HepG2 (cell line): Measurements from ENCODE around the gene UBE2E1. TPM values are rescaled to one million over a fixed set of nuclear protein-coding genes. Genes with fewer than 3 reads are reported as not detected.

ENCODE experiments used
- ATRX ChIP-seq: sonication (generic); formaldehyde crosslinking; IDR thresholded peaks from 2 replicates; pipeline ENCODE4 v1.4.0; 2020; ENCODE audit warnings: missing genetic modification reagents, borderline replicate concordance
- DNMT1 ChIP-seq: sonication (generic); formaldehyde crosslinking; IDR thresholded peaks from 2 replicates; pipeline ENCODE4 v1.5.1; 2020; ENCODE audit warnings: mild to moderate bottlenecking, missing genetic modification reagents
- ERF ChIP-seq: IDR thresholded peaks from 2 replicates; pipeline ENCODE4 v1.6.1; 2018; ENCODE audit warnings: missing biosample characterization, missing genetic modification reagents
- FOXA3 ChIP-seq: IDR thresholded peaks from 2 replicates; pipeline ENCODE4 v1.6.1; 2016; ENCODE audit warnings: missing genetic modification reagents, missing compliant biosample characterization
- FOXC1 ChIP-seq: sonication (generic); formaldehyde crosslinking; IDR thresholded peaks from 2 replicates; pipeline ENCODE4 v1.8.0; 2022; ENCODE audit warnings: mild to moderate bottlenecking, missing genetic modification reagents, borderline replicate concordance
- GLI4 ChIP-seq: sonication (generic); formaldehyde crosslinking; IDR thresholded peaks from 2 replicates; pipeline ENCODE4 v1.5.1; 2020; ENCODE audit warnings: missing genetic modification reagents, mild to moderate bottlenecking, moderate library complexity, borderline replicate concordance
- HOXA7 ChIP-seq: sonication (generic); formaldehyde crosslinking; IDR thresholded peaks from 2 replicates; pipeline ENCODE4 v1.8.1; 2022; ENCODE audit warnings: mild to moderate bottlenecking, missing genetic modification reagents, moderate library complexity
- KDM2A ChIP-seq: sonication (generic); formaldehyde crosslinking; IDR thresholded peaks from 2 replicates; pipeline ENCODE4 v1.4.0; 2020; ENCODE audit warnings: low read depth, missing genetic modification reagents, borderline replicate concordance
- KLF11 ChIP-seq: IDR thresholded peaks from 2 replicates; pipeline ENCODE4 v1.6.1; 2016; ENCODE audit warnings: missing compliant biosample characterization
- KMT2A ChIP-seq: sonication (generic); formaldehyde crosslinking; IDR thresholded peaks from 2 replicates; pipeline ENCODE4 v1.4.0; 2020; ENCODE audit warnings: missing genetic modification reagents
- PRDM15 ChIP-seq: sonication (generic); formaldehyde crosslinking; IDR thresholded peaks from 2 replicates; pipeline ENCODE4 v1.4.0; 2020; ENCODE audit warnings: missing genetic modification reagents
- RCOR2 ChIP-seq: IDR thresholded peaks from 2 replicates; pipeline ENCODE4 v1.6.1; 2016; ENCODE audit warnings: missing biosample characterization, missing genetic modification reagents
- SMAD3 ChIP-seq: sonication (generic); formaldehyde crosslinking; IDR thresholded peaks from 2 replicates; pipeline ENCODE4 v1.4.0; 2020; ENCODE audit warnings: missing genetic modification reagents
- SSRP1 ChIP-seq: IDR thresholded peaks from 2 replicates; pipeline ENCODE4 v1.6.1; 2016; ENCODE audit warnings: control low read depth
- TERF1 ChIP-seq: sonication (generic); formaldehyde crosslinking; IDR thresholded peaks from 2 replicates; pipeline ENCODE4 v1.8.0; 2022; ENCODE audit warnings: mild to moderate bottlenecking, missing genetic modification reagents, moderate library complexity
- YEATS2 ChIP-seq: sonication (generic); formaldehyde crosslinking; IDR thresholded peaks from 2 replicates; pipeline ENCODE4 v1.4.0; 2020; ENCODE audit warnings: missing genetic modification reagents, borderline replicate concordance
- ZNF160 ChIP-seq: sonication (generic); formaldehyde crosslinking; IDR thresholded peaks from 2 replicates; pipeline ENCODE4 v1.8.0; 2022; ENCODE audit warnings: mild to moderate bottlenecking, inconsistent platforms, missing genetic modification reagents
- ZNF17 ChIP-seq: sonication (generic); formaldehyde crosslinking; IDR thresholded peaks from 2 replicates; pipeline ENCODE4 v1.5.0; 2020; ENCODE audit warnings: mild to moderate bottlenecking, missing genetic modification reagents
- ZNF30 ChIP-seq: sonication (generic); formaldehyde crosslinking; IDR thresholded peaks from 2 replicates; pipeline ENCODE4 v1.5.0; 2020; ENCODE audit warnings: mild to moderate bottlenecking, missing genetic modification reagents
- ZNF616 ChIP-seq: sonication (generic); formaldehyde crosslinking; IDR thresholded peaks from 2 replicates; pipeline ENCODE4 v1.5.0; 2020; ENCODE audit warnings: low read depth, mild to moderate bottlenecking, missing genetic modification reagents
- polyA plus RNA-seq, 8 experiments: library from polyadenylated mRNA; depleted of rRNA in 3 of 8; stranded (reverse) in 7 of 8; unstranded in 1 of 8; fragments of >200 nt; fragmentation: Illumina TruSeq in 4 of 8; extraction: Trizol in 4 of 8; gene quantifications; 2 replicates each; pipeline versions ENCODE4 v1.2.1 to v1.2.3, GENCODE V29; 2011 to 2016; ENCODE audit warnings: low read depth in 4 of 8, missing spikeins in 1 of 8, mixed read lengths in 1 of 8; ENCODE audit not compliant: insufficient read depth in 1 of 8
- total RNA-seq, 5 experiments: library from RNA; depleted of rRNA; stranded (reverse); fragments of >200 nt; fragmentation: Illumina TruSeq; extraction: Trizol; gene quantifications; 2 replicates each; pipeline ENCODE4 v1.2.3, GENCODE V29; 2016; ENCODE audit warnings: low read depth in 1 of 5
- TF ChIP-seq, protein P1 (sequence below): sonication (generic); formaldehyde crosslinking; IDR thresholded peaks from 2 replicates; pipeline ENCODE4 v1.4.0; 2020; ENCODE audit warnings: missing genetic modification reagents, borderline replicate concordance
- TF ChIP-seq, protein P2 (sequence below): fragments of 450-650 bp; IDR thresholded peaks from 2 replicates; pipeline ENCODE4 v1.6.1; 2017; ENCODE audit warnings: mild to moderate bottlenecking

Gene UBE2E1
- total and polyA plus RNA-seq, 2 of the 13 experiments (the other 11 are each of a cell fraction or from before 2014, with no cell fraction given): 55.4 to 61.8 TPM

- TF ChIP-seq ATRX (CRISPR knock-in tag) (no peak), SSRP1 (CRISPR knock-in tag) (0 out of 2 replicates have a peak, but pooled peaks have one; percentile 51), FOXC1 (CRISPR knock-in tag) (peak; percentile 93; the same call in 1 of the 2 replicates), ZNF160 (CRISPR knock-in tag) (no peak), DNMT1 (CRISPR knock-in tag) (no peak), HOXA7 (CRISPR knock-in tag) (no peak), GLI4 (CRISPR knock-in tag) (no peak), ZNF30 (CRISPR knock-in tag) (no peak), PRDM15 (CRISPR knock-in tag) (no peak), TERF1 (no peak), KLF11 (CRISPR knock-in tag) (peak; percentile 87), KDM2A (peak; percentile 93), RCOR2 (no peak; the same call in 1 of the 2 replicates), FOXA3 (CRISPR knock-in tag) (peak; percentile 71), KMT2A (CRISPR knock-in tag) (peak; percentile 98), ZNF17 (CRISPR knock-in tag) (peak; percentile 70; the same call in 1 of the 2 replicates), SMAD3 (CRISPR knock-in tag) (peak; percentile 94; the same call in 1 of the 2 replicates), ZNF616 (CRISPR knock-in tag) (no peak; the same call in 1 of the 2 replicates), ERF (CRISPR knock-in tag) (peak; percentile 96), YEATS2 (peak; percentile 99)
- TF ChIP-seq, protein P1, sequence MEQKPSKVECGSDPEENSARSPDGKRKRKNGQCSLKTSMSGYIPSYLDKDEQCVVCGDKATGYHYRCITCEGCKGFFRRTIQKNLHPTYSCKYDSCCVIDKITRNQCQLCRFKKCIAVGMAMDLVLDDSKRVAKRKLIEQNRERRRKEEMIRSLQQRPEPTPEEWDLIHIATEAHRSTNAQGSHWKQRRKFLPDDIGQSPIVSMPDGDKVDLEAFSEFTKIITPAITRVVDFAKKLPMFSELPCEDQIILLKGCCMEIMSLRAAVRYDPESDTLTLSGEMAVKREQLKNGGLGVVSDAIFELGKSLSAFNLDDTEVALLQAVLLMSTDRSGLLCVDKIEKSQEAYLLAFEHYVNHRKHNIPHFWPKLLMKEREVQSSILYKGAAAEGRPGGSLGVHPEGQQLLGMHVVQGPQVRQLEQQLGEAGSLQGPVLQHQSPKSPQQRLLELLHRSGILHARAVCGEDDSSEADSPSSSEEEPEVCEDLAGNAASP (CRISPR knock-in tag): peak; percentile 56
- TF ChIP-seq, protein P2, sequence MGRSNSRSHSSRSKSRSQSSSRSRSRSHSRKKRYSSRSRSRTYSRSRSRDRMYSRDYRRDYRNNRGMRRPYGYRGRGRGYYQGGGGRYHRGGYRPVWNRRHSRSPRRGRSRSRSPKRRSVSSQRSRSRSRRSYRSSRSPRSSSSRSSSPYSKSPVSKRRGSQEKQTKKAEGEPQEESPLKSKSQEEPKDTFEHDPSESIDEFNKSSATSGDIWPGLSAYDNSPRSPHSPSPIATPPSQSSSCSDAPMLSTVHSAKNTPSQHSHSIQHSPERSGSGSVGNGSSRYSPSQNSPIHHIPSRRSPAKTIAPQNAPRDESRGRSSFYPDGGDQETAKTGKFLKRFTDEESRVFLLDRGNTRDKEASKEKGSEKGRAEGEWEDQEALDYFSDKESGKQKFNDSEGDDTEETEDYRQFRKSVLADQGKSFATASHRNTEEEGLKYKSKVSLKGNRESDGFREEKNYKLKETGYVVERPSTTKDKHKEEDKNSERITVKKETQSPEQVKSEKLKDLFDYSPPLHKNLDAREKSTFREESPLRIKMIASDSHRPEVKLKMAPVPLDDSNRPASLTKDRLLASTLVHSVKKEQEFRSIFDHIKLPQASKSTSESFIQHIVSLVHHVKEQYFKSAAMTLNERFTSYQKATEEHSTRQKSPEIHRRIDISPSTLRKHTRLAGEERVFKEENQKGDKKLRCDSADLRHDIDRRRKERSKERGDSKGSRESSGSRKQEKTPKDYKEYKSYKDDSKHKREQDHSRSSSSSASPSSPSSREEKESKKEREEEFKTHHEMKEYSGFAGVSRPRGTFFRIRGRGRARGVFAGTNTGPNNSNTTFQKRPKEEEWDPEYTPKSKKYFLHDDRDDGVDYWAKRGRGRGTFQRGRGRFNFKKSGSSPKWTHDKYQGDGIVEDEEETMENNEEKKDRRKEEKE: no peak
Measured at GRCh38 chr3:23916886-23917678, 111.3 kb downstream of the UBE2E1 start, which contains the start of the genes NKIRAS1 and RPL15 (continued).
